ENCODE measurements around the gene ISYNA1. TPM values are rescaled to one million over a fixed set of nuclear protein-coding genes. Genes with fewer than 3 reads are reported as not detected.

The ISYNA1 gene
- total and polyA plus RNA-seq, 2 of the 13 experiments (the other 11 are each of a cell fraction or from before 2014, with no cell fraction given), result 29.6 to 48.5 TPM

GRCh38 chr19:18440415-18440877 is 2.5 kb upstream of the ISYNA1 start (continued):
- peak; percentile 31; the same call in 1 of the 2 replicates for TF ChIP-seq TFDP1 (CRISPR knock-in tag; IDR thresholded peaks at IDR 0.05; ENCODE audit: borderline replicate concordance)
- TF ChIP-seq ZNF441 (CRISPR knock-in tag; IDR thresholded peaks at IDR 0.05; ENCODE audit: borderline replicate concordance), result peak; percentile 34; the same call in 1 of the 2 replicates
- TF ChIP-seq SP4 (CRISPR knock-in tag; IDR thresholded peaks at IDR 0.05), result no peak
- TF ChIP-seq ZNF317 (CRISPR knock-in tag; IDR thresholded peaks at IDR 0.05), result no peak
- TF ChIP-seq RARG (CRISPR knock-in tag; IDR thresholded peaks at IDR 0.05; ENCODE audit: low read depth), result no peak
- peak in 1 of 2 experiments; percentile 56; a peak in 1 of 4 replicates for TF ChIP-seq HMGXB4 (CRISPR knock-in tag; IDR thresholded peaks at IDR 0.05; ENCODE audit: borderline replicate concordance in 1 of 2, low read depth in 1 of 2)
- 0 out of 2 replicates have a peak, but pooled peaks have one; percentile 12 for TF ChIP-seq USF2 (IDR thresholded peaks at IDR 0.05; ENCODE audit: low read depth, low read length)
- TF ChIP-seq USF2 (CRISPR knock-in tag; IDR thresholded peaks at IDR 0.05; ENCODE audit: borderline replicate concordance), result no peak
- no peak for TF ChIP-seq NONO (IDR thresholded peaks at IDR 0.05)
- TF ChIP-seq NONO (CRISPR knock-in tag; conservative IDR thresholded peaks at IDR 0.05), result 0 out of 2 replicates have a peak, but pooled peaks have one; percentile 2
- TF ChIP-seq TBX2 (CRISPR knock-in tag; IDR thresholded peaks at IDR 0.05; ENCODE audit: borderline replicate concordance), result 0 out of 2 replicates have a peak, but pooled peaks have one; percentile 21
- peak; percentile 42 for TF ChIP-seq IKZF4 (CRISPR knock-in tag; IDR thresholded peaks at IDR 0.05; ENCODE audit: borderline replicate concordance, low read depth, not compliant biosample characterization)
- TF ChIP-seq ZNF572 (CRISPR knock-in tag; IDR thresholded peaks at IDR 0.05), result peak; percentile 10; the same call in 1 of the 2 replicates
- TF ChIP-seq MYC (CRISPR knock-in tag; IDR thresholded peaks at IDR 0.05; ENCODE audit: borderline replicate concordance), result peak; percentile 0; the same call in 1 of the 2 replicates
- 0 out of 2 replicates have a peak, but pooled peaks have one; percentile 45 for TF ChIP-seq CHCHD3 (CRISPR knock-in tag; IDR thresholded peaks at IDR 0.05)
- TF ChIP-seq HMGXB3 (CRISPR knock-in tag; IDR thresholded peaks at IDR 0.05; ENCODE audit: borderline replicate concordance), result no peak
- no peak for TF ChIP-seq TEAD2 (CRISPR knock-in tag; IDR thresholded peaks at IDR 0.05)
- TF ChIP-seq TOPORS (CRISPR knock-in tag; IDR thresholded peaks at IDR 0.05), result no peak
- no peak for TF ChIP-seq ZNF660 (CRISPR knock-in tag; IDR thresholded peaks at IDR 0.05; ENCODE audit: borderline replicate concordance, low read depth)
- 0 out of 2 replicates have a peak, but pooled peaks have one; percentile 5 for TF ChIP-seq RXRA (CRISPR knock-in tag; IDR thresholded peaks at IDR 0.05)
